OCI-LY1 (cell line): ENCODE measurements around the gene TDRD12.

Source experiments
- H2AFZ ChIP-seq: fragments of 200-600 bp; sonication (generic), shearing (Covaris generic); 2 replicates; pipeline ENCODE4 v1.6.0; 2014; ENCODE audit warnings: antibody characterized with exemption, mild to moderate bottlenecking, low read length
- H3F3A ChIP-seq: fragments of 200-600 bp; sonication (generic), shearing (Covaris generic); 2 replicates; pipeline ENCODE4 v1.6.0; 2014; ENCODE audit warnings: mild to moderate bottlenecking, antibody characterized with exemption, low read length, moderate library complexity; ENCODE audit not compliant: insufficient read depth
- H3K27ac ChIP-seq: fragments of 200-600 bp; sonication (generic); 2 replicates; pipeline ENCODE4 v1.5.1; 2014; ENCODE audit warnings: low read length, mixed run types, mild to moderate bottlenecking, low read depth; ENCODE audit not compliant: poor library complexity, severe bottlenecking
- H3K27me3 ChIP-seq: fragments of 200-600 bp; sonication (generic); 2 replicates; pipeline ENCODE4 v1.6.0; 2014; ENCODE audit warnings: antibody characterized with exemption, mild to moderate bottlenecking, low read length, moderate library complexity; ENCODE audit not compliant: insufficient read depth
- H3K36me3 ChIP-seq: fragments of 200-600 bp; sonication (generic); 2 replicates; pipeline ENCODE4 v1.6.1; 2014; ENCODE audit warnings: mild to moderate bottlenecking, antibody characterized with exemption, low read length, moderate library complexity, mixed read lengths; ENCODE audit not compliant: insufficient read depth
- H3K4me1 ChIP-seq: fragments of 200-600 bp; sonication (generic); 2 replicates; pipeline ENCODE4 v1.5.1; 2014; ENCODE audit warnings: mild to moderate bottlenecking, low read length, moderate library complexity; ENCODE audit not compliant: insufficient read depth, severe bottlenecking
- H3K4me2 ChIP-seq: fragments of 200-600 bp; sonication (generic), shearing (Covaris generic); 2 replicates; pipeline ENCODE4 v1.6.1; 2014; ENCODE audit warnings: low read length
- H3K4me3 ChIP-seq: fragments of 200-600 bp; sonication (generic); 2 replicates; pipeline ENCODE4 v1.5.1; 2014; ENCODE audit warnings: low read length, low read depth, mild to moderate bottlenecking, mixed read lengths; ENCODE audit not compliant: poor library complexity, severe bottlenecking
- H3K79me2 ChIP-seq: fragments of 200-600 bp; shearing (Covaris generic); 2 replicates; pipeline ENCODE4 v1.6.1; 2016; ENCODE audit warnings: mixed run types, low read length, mixed read lengths; ENCODE audit not compliant: insufficient read depth
- H3K9ac ChIP-seq: fragments of 200-600 bp; sonication (generic), shearing (Covaris generic); 2 replicates; pipeline ENCODE4 v1.6.1; 2014; ENCODE audit warnings: mild to moderate bottlenecking, low read length, mixed read lengths
- H3K9me2 ChIP-seq: fragments of 200-600 bp; sonication (generic), shearing (Covaris generic); 2 replicates; pipeline ENCODE4 v1.6.1; 2014; ENCODE audit warnings: low read depth, mild to moderate bottlenecking, low read length, mixed read lengths
- H3K9me3 ChIP-seq: fragments of 200-600 bp; shearing (Covaris generic); 2 replicates; pipeline ENCODE4 v1.6.1; 2014; ENCODE audit warnings: low read length, mixed read lengths
- H4K20me1 ChIP-seq: fragments of 200-600 bp; sonication (generic), shearing (Covaris generic); 2 replicates; pipeline ENCODE4 v1.6.0; 2016; ENCODE audit warnings: mild to moderate bottlenecking, low read length; ENCODE audit not compliant: insufficient read depth
- EZH2 ChIP-seq: fragments of 200-600 bp; sonication (generic), shearing (Covaris generic); IDR thresholded peaks from 2 replicates; pipeline ENCODE4 v1.8.0; 2017; ENCODE audit warnings: borderline replicate concordance, mixed run types, mild to moderate bottlenecking, antibody characterized with exemption, low read length, moderate library complexity, mixed read lengths
- TF ChIP-seq, protein P1 (sequence below): fragments of 200-600 bp; sonication (generic), shearing (Covaris generic); IDR thresholded peaks from 2 replicates; pipeline ENCODE4 v1.5.1; 2017; ENCODE audit warnings: mild to moderate bottlenecking, antibody characterized with exemption, low read length, moderate library complexity, mixed read lengths

The TDRD12 gene

DNA sequence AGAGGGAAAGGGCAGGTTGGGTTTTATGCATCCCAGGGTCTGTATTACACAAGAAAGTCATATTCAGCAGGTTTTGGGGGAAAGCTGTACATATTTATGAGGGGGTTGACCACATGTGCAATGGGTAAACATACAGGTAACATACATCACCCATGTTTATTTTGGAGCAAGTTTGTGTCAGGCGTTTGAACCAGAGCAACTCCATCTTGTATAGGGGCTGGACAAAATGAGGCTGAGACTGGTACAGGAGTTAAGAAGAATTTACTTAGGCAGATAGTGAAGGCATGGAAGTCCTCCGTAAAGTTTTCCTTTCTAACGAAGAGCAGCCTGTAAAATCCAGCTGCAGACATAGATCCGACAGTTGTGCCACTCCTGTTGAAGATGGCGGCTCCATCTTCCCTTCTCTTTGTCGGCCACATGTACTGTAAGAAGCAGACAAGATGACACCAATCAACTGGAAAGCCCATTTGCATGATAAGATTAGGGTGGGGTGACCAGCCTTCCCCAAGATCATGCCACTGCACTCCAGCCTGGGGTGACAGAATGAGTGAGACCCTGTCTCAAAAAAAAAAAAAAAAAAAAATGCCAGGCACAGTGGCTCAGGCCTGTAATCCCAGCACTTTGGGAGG is 32.6 kb upstream of the TDRD12 start:
- Histone ChIP-seq H2AFZ (no peak overlapping the region), H3K9me3 (no peaks in the 10 kb centered on the region), H3K36me3 (no peaks in the 10 kb centered on the region), H3K4me2 (no peak overlapping the region), H3K27ac (no peak overlapping the region), H3K9ac (no peak overlapping the region), H3K79me2 (no peaks in the 10 kb centered on the region), H3K4me3 (no peak overlapping the region), H3F3A (no peaks in the 10 kb centered on the region; the same call in 1 of the 2 replicates), H3K27me3 (no peaks in the 10 kb centered on the region), H3K4me1 (peaks cover 21% of the 10 kb centered on the region), H4K20me1 (no peaks in the 10 kb centered on the region), H3K9me2 (no peaks in the 10 kb centered on the region)
- no peak for TF ChIP-seq EZH2
- TF ChIP-seq, protein P1, sequence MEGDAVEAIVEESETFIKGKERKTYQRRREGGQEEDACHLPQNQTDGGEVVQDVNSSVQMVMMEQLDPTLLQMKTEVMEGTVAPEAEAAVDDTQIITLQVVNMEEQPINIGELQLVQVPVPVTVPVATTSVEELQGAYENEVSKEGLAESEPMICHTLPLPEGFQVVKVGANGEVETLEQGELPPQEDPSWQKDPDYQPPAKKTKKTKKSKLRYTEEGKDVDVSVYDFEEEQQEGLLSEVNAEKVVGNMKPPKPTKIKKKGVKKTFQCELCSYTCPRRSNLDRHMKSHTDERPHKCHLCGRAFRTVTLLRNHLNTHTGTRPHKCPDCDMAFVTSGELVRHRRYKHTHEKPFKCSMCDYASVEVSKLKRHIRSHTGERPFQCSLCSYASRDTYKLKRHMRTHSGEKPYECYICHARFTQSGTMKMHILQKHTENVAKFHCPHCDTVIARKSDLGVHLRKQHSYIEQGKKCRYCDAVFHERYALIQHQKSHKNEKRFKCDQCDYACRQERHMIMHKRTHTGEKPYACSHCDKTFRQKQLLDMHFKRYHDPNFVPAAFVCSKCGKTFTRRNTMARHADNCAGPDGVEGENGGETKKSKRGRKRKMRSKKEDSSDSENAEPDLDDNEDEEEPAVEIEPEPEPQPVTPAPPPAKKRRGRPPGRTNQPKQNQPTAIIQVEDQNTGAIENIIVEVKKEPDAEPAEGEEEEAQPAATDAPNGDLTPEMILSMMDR: no peak

DNA sequence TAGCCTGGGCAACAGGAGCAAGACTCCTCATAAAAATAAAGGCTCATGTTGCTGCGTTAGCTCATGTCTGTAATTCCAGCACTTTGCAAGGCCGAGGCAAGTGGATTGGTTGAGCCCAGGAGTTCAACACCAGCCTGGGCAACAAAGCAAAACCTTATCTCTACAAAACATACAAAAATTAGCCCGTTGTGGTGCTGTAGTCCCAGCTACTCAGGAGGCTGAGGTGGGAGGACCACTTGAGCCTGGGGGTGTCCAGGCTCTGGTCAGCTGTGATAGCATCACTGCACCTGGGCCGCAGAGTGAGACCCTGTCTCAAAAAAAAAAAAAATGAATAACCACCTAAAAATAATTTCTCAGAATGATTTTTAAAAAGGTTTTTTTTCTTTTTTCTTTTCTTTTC is 31.9 kb upstream of the TDRD12 start:
- Histone ChIP-seq H4K20me1 (no peaks in the 10 kb centered on the region), H3K4me2 (no peak overlapping the region), H3K9me3 (no peaks in the 10 kb centered on the region), H3F3A (no peaks in the 10 kb centered on the region; the same call in 1 of the 2 replicates), H3K4me1 (peaks cover 26% of the 10 kb centered on the region), H3K9me2 (no peaks in the 10 kb centered on the region), H3K79me2 (peaks cover 4% of the 10 kb centered on the region), H2AFZ (no peak overlapping the region), H3K27me3 (no peaks in the 10 kb centered on the region), H3K9ac (no peak overlapping the region), H3K36me3 (peaks cover under 1% of the 10 kb centered on the region; the same call in 1 of the 2 replicates), H3K4me3 (no peak overlapping the region), H3K27ac (no peak overlapping the region)
- no peak for TF ChIP-seq EZH2
- TF ChIP-seq, protein P1: no peak

DNA sequence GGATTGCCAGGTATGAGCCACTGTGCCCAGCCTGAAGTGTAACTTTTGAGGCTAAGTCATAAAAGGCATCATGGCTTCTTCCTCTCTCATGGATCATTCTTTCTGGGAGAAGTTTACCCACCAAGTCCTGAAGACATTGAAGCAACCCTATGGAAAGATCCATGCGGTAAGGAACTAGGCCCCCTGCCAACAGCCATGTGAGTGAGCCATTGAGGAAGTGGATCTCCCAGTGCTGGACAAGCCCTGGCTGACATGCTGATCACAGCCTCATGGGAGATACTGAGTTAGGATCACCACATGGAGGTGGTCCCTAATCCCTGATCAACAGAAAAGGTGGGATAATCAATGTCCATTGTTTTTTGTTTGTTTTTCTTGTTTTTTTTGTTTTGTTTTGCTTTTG is 31.3 kb upstream of the TDRD12 start:
- Histone ChIP-seq H3K27ac (no peak overlapping the region), H3K27me3 (no peaks in the 10 kb centered on the region), H3K79me2 (peaks cover 9% of the 10 kb centered on the region), H3F3A (no peaks in the 10 kb centered on the region; the same call in 1 of the 2 replicates), H3K4me1 (peaks cover 32% of the 10 kb centered on the region), H3K4me3 (no peak overlapping the region), H3K9ac (no peak overlapping the region), H2AFZ (no peak overlapping the region), H3K9me2 (no peaks in the 10 kb centered on the region), H3K4me2 (no peak overlapping the region), H3K36me3 (peaks cover 7% of the 10 kb centered on the region), H3K9me3 (no peaks in the 10 kb centered on the region), H4K20me1 (no peaks in the 10 kb centered on the region)
- TF ChIP-seq EZH2: no peak
- TF ChIP-seq, protein P1: no peak
